C1 segment of cervical spinal cord (tissue), 14 donors: ENCODE measurements around the gene MMD.
A peak's percentile ranks its signal among the peaks of the same experiment; 100 is the strongest.
"Not testable (repeated sequence)": the region's sequence is repeated elsewhere in the genome, so short reads cannot be mapped to it uniquely, and the experiment has no call there.

Source experiments
- DNase-seq, 14 donors: peaks; one replicate each; lab custom pipeline; 2025; lab: John Stamatoyannopoulos, UW

MMD gene

GRCh38 chr17:55395803-55396505 is 25.7 kb downstream of the MMD start:
- no peak for DNase-seq

- no peak for DNase-seq
Observed at GRCh38 chr17:55394357-55395021, 27.1 kb downstream of the MMD start.

- no peak for DNase-seq
Observed at GRCh38 chr17:55391764-55392467, 29.7 kb downstream of the MMD start.

GRCh38 chr17:55391244-55391757 is 30.3 kb downstream of the MMD start:
- DNase-seq = no peak

- DNase-seq = no peak
Observed at GRCh38 chr17:55390364-55390977, 31.2 kb downstream of the MMD start.

GRCh38 chr17:55389715-55390114 is 31.9 kb downstream of the MMD start:
- not testable (repeated sequence) for DNase-seq

- no peak for DNase-seq
Observed at GRCh38 chr17:55388842-55389241, 32.8 kb downstream of the MMD start.

- no peak for DNase-seq
Observed at GRCh38 chr17:55386796-55387332, 34.8 kb downstream of the MMD start.

GRCh38 chr17:55384643-55385232 is 36.9 kb downstream of the MMD start:
- no peak for DNase-seq

GRCh38 chr17:55383771-55384642 is 37.6 kb downstream of the MMD start:
- DNase-seq = no peak

- DNase-seq = no peak
Observed at GRCh38 chr17:55381017-55381770, 40.4 kb downstream of the MMD start.

- no peak for DNase-seq
Observed at GRCh38 chr17:55377671-55378275, 43.9 kb downstream of the MMD start.

- no peak for DNase-seq
Observed at GRCh38 chr17:55368706-55369105, 52.9 kb downstream of the MMD start.

- peak in 1 of 14 donors; percentile 7 for DNase-seq
Observed at GRCh38 chr17:55366020-55366481, 55.6 kb downstream of the MMD start.

- DNase-seq = no peak
Observed at GRCh38 chr17:55363033-55363432, 58.6 kb downstream of the MMD start.

GRCh38 chr17:55360971-55361370 is 60.7 kb downstream of the MMD start:
- no peak for DNase-seq

GRCh38 chr17:55356434-55357328 is 65.0 kb downstream of the MMD start:
- peak in 10 of 14 donors; percentile 0 to 36 (median 20) for DNase-seq

GRCh38 chr17:55354941-55355340 is 66.7 kb downstream of the MMD start:
- DNase-seq = no peak
